GM18507 (cell line): Measurements from ENCODE around the gene OR1J4.

Experiments used
- DNase-seq: peaks from one replicate; pipeline ENCODE4 v3.0.0; 2011; ENCODE audit warnings: low read depth; ENCODE audit not compliant: insufficient read length; ENCODE audit errors: extremely low spot score
- FAIRE-seq: peaks from 2 replicates; lab custom pipeline; 2011; peaks lifted over from hg19 to GRCh38; lab: Jason Lieb, UNC

The OR1J4 gene

DNA sequence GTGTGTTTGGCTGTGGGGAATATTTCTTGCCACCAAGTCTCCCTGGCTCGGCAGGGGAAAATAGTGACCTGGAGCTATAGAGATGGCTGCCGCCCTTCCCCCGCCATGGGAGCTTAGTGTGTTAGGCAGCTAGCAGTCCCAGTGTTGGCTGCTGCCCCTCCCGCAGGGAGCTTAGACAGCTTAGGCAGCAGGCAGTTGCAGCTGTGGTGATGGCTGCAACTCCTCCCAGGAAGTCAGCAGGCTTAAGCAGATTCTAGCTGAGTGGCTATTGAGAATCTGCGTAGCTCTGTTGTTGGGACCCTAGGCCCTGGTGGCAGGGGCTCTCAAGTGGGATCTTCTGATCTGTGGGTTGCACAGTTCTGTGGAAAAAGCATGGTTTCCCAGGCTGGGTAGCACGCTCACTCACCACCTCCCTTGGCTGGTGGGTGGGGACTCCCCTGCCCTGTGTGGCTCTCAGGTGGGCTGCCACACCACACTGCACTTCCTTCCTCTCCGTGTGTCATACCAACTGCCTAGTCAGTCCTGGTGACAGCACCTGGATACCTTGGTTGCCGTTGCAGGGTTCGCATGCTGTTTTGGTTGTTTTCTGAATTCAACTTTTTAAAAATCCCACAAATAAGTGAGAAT lies 43.3 kb downstream of the OR1J4 start:
- DNase-seq (no peak), FAIRE-seq (no peak)

DNA sequence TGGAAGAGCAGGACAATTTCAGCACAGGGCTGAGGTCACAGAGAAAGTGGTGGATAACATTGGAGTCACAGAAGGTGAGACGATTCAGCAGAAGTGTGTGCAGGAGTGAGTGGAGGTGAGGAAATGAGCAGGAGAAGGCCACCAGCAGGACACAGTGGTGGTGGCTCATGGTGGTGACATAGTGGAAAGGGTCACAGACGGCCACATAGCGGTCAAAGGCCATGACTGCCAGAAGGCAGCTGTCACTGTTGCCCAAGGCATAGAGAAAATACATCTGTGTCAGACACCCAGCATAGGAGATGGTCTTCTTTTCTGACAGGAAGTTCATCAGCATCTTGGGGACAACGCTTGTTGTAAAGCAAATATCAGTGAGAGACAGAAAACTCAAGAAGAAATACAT lies 49.0 kb downstream of the OR1J4 start:
- no peak for FAIRE-seq
- no peak for DNase-seq
